AG09319 (cell line): ENCODE measurements around the gene RAET1E.
"Not testable (repeated sequence)": the region's sequence is repeated elsewhere in the genome, so short reads cannot be mapped to it uniquely, and the experiment has no call there.

Experiments used
- DNase-seq: peaks from one replicate; pipeline ENCODE4 v3.0.0-alpha.2; 2010; ENCODE audit warnings: low read depth; ENCODE audit errors: extremely low read depth
- CTCF ChIP-seq: IDR thresholded peaks from 2 replicates; pipeline ENCODE4 v1.5.1; 2011; ENCODE audit warnings: low read depth, mild to moderate bottlenecking, inconsistent platforms, low read length, moderate library complexity

The RAET1E gene

GRCh38 chr6:149897855-149898744 lies at the start of gene RAET1E:
RAET1E (minus strand) TSS chr6:149898113; CDS start chr6:149890901, 7,212 bp downstream.
- peak; percentile 2; the same call in 1 of the 2 replicates for TF ChIP-seq CTCF
- no peak for DNase-seq

GRCh38 chr6:149947533-149947932 lies 49.6 kb upstream of the RAET1E start:
- not testable (repeated sequence) for DNase-seq

GRCh38 chr6:149946631-149947030 lies 48.7 kb upstream of the RAET1E start:
- not testable (repeated sequence) for DNase-seq

GRCh38 chr6:149945276-149945675 lies 47.4 kb upstream of the RAET1E start:
- DNase-seq = not testable (repeated sequence)

GRCh38 chr6:149943321-149943720 lies 45.4 kb upstream of the RAET1E start:
- DNase-seq = not testable (repeated sequence)

GRCh38 chr6:149942461-149942829 lies 44.5 kb upstream of the RAET1E start:
- DNase-seq = no peak
- no peak for TF ChIP-seq CTCF

GRCh38 chr6:149941583-149942460 lies 43.9 kb upstream of the RAET1E start, which contains the start of gene ULBP2:
ULBP2 (plus strand) TSS chr6:149942014; CDS start chr6:149942073, 59 bp downstream.
- TF ChIP-seq CTCF = no peak
- peak; percentile 77 for DNase-seq

- DNase-seq = no peak
- TF ChIP-seq CTCF = no peak
These were observed 42.7 kb upstream of the RAET1E start for GRCh38 chr6:149940672-149940982.

GRCh38 chr6:149939909-149940671 lies 42.2 kb upstream of the RAET1E start:
- no peak for DNase-seq
- TF ChIP-seq CTCF = no peak
